NCI-H524 (cell line): ENCODE measurements around the gene POLR2E.

Experiments
- DNase-seq, 2 experiments: peaks; one replicate each; lab custom pipeline; 2025; lab: John Stamatoyannopoulos, UW

Gene POLR2E

DNA sequence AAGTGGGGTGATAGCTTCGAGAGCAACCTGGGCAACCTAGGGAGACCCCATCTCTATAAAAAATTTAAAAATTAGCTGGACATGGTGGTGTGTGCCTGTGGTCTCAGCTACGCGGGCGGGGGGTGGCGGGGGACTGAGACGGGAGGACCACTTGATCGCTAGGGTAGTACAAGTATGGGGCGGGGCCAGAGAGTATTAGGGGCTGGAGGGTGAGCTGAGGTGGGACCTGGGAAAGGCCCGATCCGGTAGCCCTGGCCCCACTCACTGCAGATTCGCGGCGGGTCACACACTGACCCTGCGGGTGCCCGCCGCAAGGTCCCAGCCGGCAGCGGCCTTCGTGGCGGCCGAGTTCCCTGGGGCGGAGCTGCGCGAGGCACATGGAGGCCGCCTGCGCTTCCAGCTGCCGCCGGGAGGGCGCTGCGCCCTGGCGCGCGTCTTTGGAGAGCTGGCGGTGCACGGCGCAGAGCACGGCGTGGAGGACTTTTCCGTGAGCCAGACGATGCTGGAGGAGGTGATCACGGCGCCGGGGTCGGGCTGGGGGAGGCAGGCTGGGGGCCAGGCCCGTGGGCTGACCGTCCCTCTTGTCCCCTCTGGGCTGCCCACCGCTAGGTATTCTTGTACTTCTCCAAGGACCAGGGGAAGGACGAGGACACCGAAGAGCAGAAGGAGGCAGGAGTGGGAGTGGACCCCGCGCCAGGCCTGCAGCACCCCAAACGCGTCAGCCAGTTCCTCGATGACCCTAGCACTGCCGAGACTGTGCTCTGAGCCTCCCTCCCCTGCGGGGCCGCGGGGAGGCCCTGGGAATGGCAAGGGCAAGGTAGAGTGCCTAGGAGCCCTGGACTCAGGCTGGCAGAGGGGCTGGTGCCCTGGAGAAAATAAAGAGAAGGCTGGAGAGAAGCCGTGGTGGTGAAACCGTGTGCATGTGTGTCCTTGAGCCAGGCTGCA is 30.2 kb downstream of the POLR2E start:
- DNase-seq = peak in 1 of 2 experiments; percentile 65

- no peak for DNase-seq
Measured at GRCh38 chr19:1063909-1064660, 31.1 kb downstream of the POLR2E start.

GRCh38 chr19:1063030-1063908 is 31.9 kb downstream of the POLR2E start:
- no peak for DNase-seq

- no peak for DNase-seq
Measured at GRCh38 chr19:1062387-1063029, 32.7 kb downstream of the POLR2E start.

DNA sequence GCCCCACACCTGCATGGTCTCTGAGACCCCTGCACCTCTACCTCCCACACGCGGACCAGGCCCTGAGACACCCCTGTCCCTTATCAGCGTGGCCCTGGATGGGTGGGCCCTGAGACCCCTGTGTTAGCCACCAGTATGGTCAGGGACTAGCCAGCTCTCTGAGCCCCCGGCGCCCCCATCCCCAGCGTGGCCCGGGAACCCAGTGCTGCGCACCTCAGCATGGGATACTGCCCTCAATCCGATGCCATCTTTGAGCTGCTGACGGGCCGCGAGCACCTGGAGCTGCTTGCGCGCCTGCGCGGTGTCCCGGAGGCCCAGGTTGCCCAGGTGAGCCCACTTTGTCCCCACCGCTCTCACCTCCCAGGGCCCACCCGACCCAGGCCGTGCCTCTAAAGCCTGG is 33.2 kb downstream of the POLR2E start:
- no peak for DNase-seq

DNA sequence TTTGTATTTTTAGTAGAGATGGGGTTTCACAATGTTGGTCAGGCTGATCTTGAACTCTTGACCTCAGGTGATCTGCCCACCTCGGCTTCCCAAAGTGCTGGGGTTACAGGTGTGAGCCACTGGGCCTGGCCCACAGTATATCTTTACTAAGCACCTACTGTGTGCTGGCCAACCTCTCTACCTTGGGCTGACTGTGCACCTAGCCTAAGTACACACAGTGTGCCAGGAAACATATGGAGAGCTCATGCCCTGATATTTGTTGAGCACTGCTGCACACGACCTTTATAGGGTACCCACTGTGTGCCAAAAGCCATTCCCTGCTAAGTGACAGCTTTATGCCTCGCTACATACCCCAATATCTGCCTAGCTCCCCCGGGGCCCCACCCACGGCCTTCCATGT is 34.5 kb downstream of the POLR2E start:
- DNase-seq = no peak

DNA sequence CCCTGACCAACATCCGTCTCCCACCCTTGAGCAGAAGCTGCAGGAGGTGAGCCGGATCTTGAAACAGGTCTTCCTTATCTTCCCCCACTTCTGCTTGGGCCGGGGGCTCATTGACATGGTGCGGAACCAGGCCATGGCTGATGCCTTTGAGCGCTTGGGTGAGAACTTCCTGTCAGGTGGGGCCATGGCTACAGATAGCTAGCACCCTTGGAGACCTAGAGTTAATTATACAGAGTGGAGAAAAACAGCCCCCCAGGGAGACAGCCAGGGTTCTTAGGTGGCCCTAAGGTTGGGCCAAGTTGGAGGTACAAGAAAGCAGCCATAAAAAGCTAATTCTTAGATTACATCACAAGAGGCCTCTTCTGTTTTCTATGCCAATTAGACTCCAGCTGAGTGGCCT is 37.1 kb downstream of the POLR2E start:
- no peak for DNase-seq

GRCh38 chr19:1057176-1057855 is 37.9 kb downstream of the POLR2E start:
- peak in 1 of 2 experiments; percentile 38 for DNase-seq

- DNase-seq = no peak
Measured at GRCh38 chr19:1055886-1056620, 39.1 kb downstream of the POLR2E start.

DNA sequence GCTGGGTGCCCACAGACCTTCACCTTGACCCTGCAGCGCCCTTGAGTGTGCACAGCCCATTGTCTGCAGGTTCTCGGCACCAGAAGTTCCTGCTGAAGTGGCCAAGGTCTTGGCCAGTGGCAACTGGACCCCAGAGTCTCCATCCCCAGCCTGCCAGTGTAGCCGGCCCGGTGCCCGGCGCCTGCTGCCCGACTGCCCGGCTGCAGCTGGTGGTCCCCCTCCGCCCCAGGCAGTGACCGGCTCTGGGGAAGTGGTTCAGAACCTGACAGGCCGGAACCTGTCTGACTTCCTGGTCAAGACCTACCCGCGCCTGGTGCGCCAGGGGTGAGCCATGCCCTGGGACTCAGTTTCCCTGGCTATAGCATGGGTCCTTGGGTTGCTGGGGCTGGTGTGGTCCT is 40.1 kb downstream of the POLR2E start:
- no peak for DNase-seq

GRCh38 chr19:1054102-1055027 is 40.8 kb downstream of the POLR2E start:
- no peak for DNase-seq

DNA sequence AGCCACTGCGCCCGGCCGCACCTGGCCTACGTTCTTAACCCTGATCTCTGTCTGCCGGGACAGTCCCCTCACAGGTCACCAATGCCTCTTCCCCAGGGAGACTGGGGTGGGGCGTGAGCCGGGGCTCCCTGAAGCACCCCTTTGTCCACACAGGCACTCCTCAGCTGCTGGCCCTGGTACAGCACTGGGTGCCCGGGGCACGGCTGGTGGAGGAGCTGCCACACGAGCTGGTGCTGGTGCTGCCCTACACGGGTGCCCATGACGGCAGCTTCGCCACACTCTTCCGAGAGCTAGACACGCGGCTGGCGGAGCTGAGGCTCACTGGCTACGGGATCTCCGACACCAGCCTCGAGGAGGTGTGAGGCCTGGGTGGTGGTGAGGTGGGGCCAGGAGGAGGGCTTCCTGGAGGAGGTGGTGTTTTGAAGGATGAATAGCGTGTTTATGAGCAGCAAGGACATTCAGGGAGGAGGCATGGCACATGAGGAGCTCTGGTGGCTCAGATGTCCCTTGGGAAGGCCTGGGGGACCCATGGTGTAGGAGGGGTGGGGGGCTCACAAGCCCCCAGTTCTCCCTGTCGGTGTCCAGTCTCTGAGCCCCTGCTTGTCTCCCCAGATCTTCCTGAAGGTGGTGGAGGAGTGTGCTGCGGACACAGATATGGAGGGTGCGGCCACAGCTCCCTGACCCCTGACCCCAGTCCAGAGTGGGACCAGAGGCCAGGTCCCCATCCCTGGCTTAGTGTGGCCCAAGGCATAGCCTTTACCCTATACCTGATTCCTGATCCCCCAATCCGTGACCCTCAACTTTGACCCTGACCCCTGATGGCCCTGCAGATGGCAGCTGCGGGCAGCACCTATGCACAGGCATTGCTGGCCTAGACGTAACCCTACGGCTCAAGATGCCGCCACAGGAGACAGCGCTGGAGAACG is 41.7 kb downstream of the POLR2E start:
- DNase-seq = no peak

GRCh38 chr19:1052349-1052975 is 42.7 kb downstream of the POLR2E start:
- no peak for DNase-seq

GRCh38 chr19:1051791-1052190 is 43.4 kb downstream of the POLR2E start:
- DNase-seq = no peak

DNA sequence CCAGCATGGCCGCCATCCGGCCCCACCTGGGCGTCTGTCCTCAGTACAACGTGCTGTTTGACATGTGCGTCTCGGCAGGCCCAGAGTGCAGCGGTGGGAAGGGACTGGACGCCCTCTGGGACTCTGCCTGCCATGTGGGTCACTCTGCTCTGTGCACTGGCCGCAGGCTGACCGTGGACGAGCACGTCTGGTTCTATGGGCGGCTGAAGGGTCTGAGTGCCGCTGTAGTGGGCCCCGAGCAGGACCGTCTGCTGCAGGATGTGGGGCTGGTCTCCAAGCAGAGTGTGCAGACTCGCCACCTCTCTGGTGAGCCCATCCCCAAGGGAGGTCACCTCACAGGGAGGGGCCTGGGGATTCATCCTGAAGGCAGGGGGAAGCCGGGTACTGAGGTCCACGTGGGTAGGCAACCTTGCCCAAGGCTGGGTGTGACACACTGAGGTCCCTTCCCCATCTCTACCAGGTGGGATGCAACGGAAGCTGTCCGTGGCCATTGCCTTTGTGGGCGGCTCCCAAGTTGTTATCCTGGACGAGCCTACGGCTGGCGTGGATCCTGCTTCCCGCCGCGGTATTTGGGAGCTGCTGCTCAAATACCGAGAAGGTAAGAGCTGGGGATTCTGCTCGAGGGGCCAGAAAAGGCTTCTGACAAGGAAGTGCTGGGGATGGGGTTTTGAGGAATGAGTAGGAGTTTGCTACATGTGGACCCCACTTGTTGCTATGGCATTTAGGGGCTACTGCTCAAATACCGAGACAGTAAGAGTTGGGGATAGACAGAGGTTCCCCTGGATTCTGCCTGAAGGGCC is 44.0 kb downstream of the POLR2E start:
- no peak for DNase-seq

GRCh38 chr19:1049800-1050199 is 45.4 kb downstream of the POLR2E start:
- DNase-seq = no peak

- no peak for DNase-seq
Measured at GRCh38 chr19:1049106-1049505, 46.1 kb downstream of the POLR2E start.
